T-helper 1 cell treated with Interleukin-12 subunit alpha and Interleukin-12 subunit beta and Interleukin-4 antibody, amounts not matched to agents 30 μg/mL and 1 μg/mL, for 36 hours (primary cell): Measurements from ENCODE around the gene GPR171.

ENCODE experiments used
- H3K27ac Mint-ChIP-seq: one replicate; pipeline ENCODE4 v1.8.0; 2021; ENCODE audit warnings: mild to moderate bottlenecking, mixed read lengths
- H3K27me3 Mint-ChIP-seq: one replicate; pipeline ENCODE4 v1.8.0; 2021; ENCODE audit warnings: low read depth, mixed read lengths
- H3K36me3 Mint-ChIP-seq: one replicate; pipeline ENCODE4 v1.8.0; 2021; ENCODE audit warnings: low read depth, mixed read lengths
- H3K4me1 Mint-ChIP-seq: one replicate; pipeline ENCODE4 v1.8.0; 2021; ENCODE audit warnings: low read depth, mixed read lengths
- H3K4me3 Mint-ChIP-seq: one replicate; pipeline ENCODE4 v1.8.0; 2021; ENCODE audit warnings: mild to moderate bottlenecking, moderate library complexity, mixed read lengths
- H3K9me3 Mint-ChIP-seq: one replicate; pipeline ENCODE4 v1.8.0; 2021; ENCODE audit warnings: mixed read lengths

GPR171 gene

GRCh38 chr3:151201051-151201730, 1.8 kb downstream of the GPR171 start:
- Mint-ChIP-seq H3K4me3 (peak overlapping the region; percentile 89), H3K27me3 (no peaks in the 10 kb centered on the region), H3K27ac (peak overlapping the region; percentile 97), H3K36me3 (peaks cover 48% of the 10 kb centered on the region), H3K4me1 (peaks cover 44% of the 10 kb centered on the region), H3K9me3 (no peaks in the 10 kb centered on the region)

- Mint-ChIP-seq H3K9me3 (no peaks in the 10 kb centered on the region), H3K4me3 (peak overlapping the region; percentile 89), H3K27me3 (no peaks in the 10 kb centered on the region), H3K4me1 (peaks cover 46% of the 10 kb centered on the region), H3K27ac (peak overlapping the region; percentile 97), H3K36me3 (peaks cover 53% of the 10 kb centered on the region)
Measured at GRCh38 chr3:151200586-151200985, 2.4 kb downstream of the GPR171 start.

GRCh38 chr3:151199554-151200438, 3.2 kb downstream of the GPR171 start:
- no peaks in the 10 kb centered on the region for H3K9me3 Mint-ChIP-seq
- peaks cover 56% of the 10 kb centered on the region for H3K36me3 Mint-ChIP-seq
- H3K4me1 Mint-ChIP-seq, result peaks cover 42% of the 10 kb centered on the region
- H3K27me3 Mint-ChIP-seq, result no peaks in the 10 kb centered on the region
- H3K27ac Mint-ChIP-seq, result peak overlapping the region; percentile 97
- H3K4me3 Mint-ChIP-seq, result peak overlapping the region; percentile 89

GRCh38 chr3:151198849-151199248, 4.2 kb downstream of the GPR171 start:
- Mint-ChIP-seq H3K36me3 (peaks cover 62% of the 10 kb centered on the region), H3K4me3 (peak overlapping the region; percentile 89), H3K4me1 (peaks cover 37% of the 10 kb centered on the region), H3K27ac (peak overlapping the region; percentile 97), H3K9me3 (no peaks in the 10 kb centered on the region), H3K27me3 (no peaks in the 10 kb centered on the region)

GRCh38 chr3:151197981-151198767, 4.8 kb downstream of the GPR171 start:
- peaks cover 36% of the 10 kb centered on the region for H3K4me1 Mint-ChIP-seq
- H3K9me3 Mint-ChIP-seq, result peaks cover 3% of the 10 kb centered on the region
- peak overlapping the region; percentile 97 for H3K27ac Mint-ChIP-seq
- H3K36me3 Mint-ChIP-seq, result peaks cover 66% of the 10 kb centered on the region
- no peaks in the 10 kb centered on the region for H3K27me3 Mint-ChIP-seq
- H3K4me3 Mint-ChIP-seq, result peak overlapping the region; percentile 89

GRCh38 chr3:151197228-151197627, 5.8 kb downstream of the GPR171 start:
- Mint-ChIP-seq H3K4me3 (no peak overlapping the region), H3K4me1 (peaks cover 41% of the 10 kb centered on the region), H3K27ac (no peak overlapping the region), H3K36me3 (peaks cover 69% of the 10 kb centered on the region), H3K9me3 (peaks cover 5% of the 10 kb centered on the region), H3K27me3 (no peaks in the 10 kb centered on the region)

- peaks cover 5% of the 10 kb centered on the region for H3K9me3 Mint-ChIP-seq
- peak overlapping the region; percentile 53 for H3K27ac Mint-ChIP-seq
- peaks cover 43% of the 10 kb centered on the region for H3K4me1 Mint-ChIP-seq
- H3K4me3 Mint-ChIP-seq, result peak overlapping the region; percentile 5
- H3K36me3 Mint-ChIP-seq, result peaks cover 66% of the 10 kb centered on the region
- H3K27me3 Mint-ChIP-seq, result no peaks in the 10 kb centered on the region
Measured at GRCh38 chr3:151196434-151196833, 6.6 kb downstream of the GPR171 start.

- Mint-ChIP-seq H3K4me1 (peaks cover 45% of the 10 kb centered on the region), H3K36me3 (peaks cover 68% of the 10 kb centered on the region), H3K27ac (peak overlapping the region; percentile 53), H3K9me3 (peaks cover 10% of the 10 kb centered on the region), H3K27me3 (no peaks in the 10 kb centered on the region), H3K4me3 (no peak overlapping the region)
Measured at GRCh38 chr3:151195826-151196225, 7.2 kb downstream of the GPR171 start.

GRCh38 chr3:151192545-151192944, 10.5 kb downstream of the GPR171 start:
- no peak overlapping the region for H3K4me3 Mint-ChIP-seq
- H3K27ac Mint-ChIP-seq, result no peak overlapping the region
- peaks cover 51% of the 10 kb centered on the region for H3K36me3 Mint-ChIP-seq
- H3K27me3 Mint-ChIP-seq, result no peaks in the 10 kb centered on the region
- peaks cover 42% of the 10 kb centered on the region for H3K4me1 Mint-ChIP-seq
- peaks cover 10% of the 10 kb centered on the region for H3K9me3 Mint-ChIP-seq

GRCh38 chr3:151191095-151191494, 11.9 kb downstream of the GPR171 start:
- Mint-ChIP-seq H3K36me3 (peaks cover 46% of the 10 kb centered on the region), H3K9me3 (peaks cover 10% of the 10 kb centered on the region), H3K4me1 (peaks cover 47% of the 10 kb centered on the region), H3K27me3 (no peaks in the 10 kb centered on the region), H3K4me3 (no peak overlapping the region), H3K27ac (peak overlapping the region; percentile 43)

GRCh38 chr3:151183265-151183671, 19.7 kb downstream of the GPR171 start:
- peak overlapping the region; percentile 81 for H3K4me3 Mint-ChIP-seq
- H3K27ac Mint-ChIP-seq, result peak overlapping the region; percentile 93
- peaks cover 3% of the 10 kb centered on the region for H3K36me3 Mint-ChIP-seq
- H3K9me3 Mint-ChIP-seq, result no peaks in the 10 kb centered on the region
- no peaks in the 10 kb centered on the region for H3K27me3 Mint-ChIP-seq
- peaks cover 50% of the 10 kb centered on the region for H3K4me1 Mint-ChIP-seq

- Mint-ChIP-seq H3K27me3 (no peaks in the 10 kb centered on the region), H3K27ac (peak overlapping the region; percentile 93), H3K4me3 (peak overlapping the region; percentile 81), H3K4me1 (peaks cover 50% of the 10 kb centered on the region), H3K36me3 (peaks cover 3% of the 10 kb centered on the region), H3K9me3 (no peaks in the 10 kb centered on the region)
Measured at GRCh38 chr3:151182349-151183079, 20.5 kb downstream of the GPR171 start.

- H3K36me3 Mint-ChIP-seq, result peaks cover 4% of the 10 kb centered on the region
- H3K4me3 Mint-ChIP-seq, result no peak overlapping the region
- H3K27ac Mint-ChIP-seq, result no peak overlapping the region
- no peaks in the 10 kb centered on the region for H3K9me3 Mint-ChIP-seq
- peaks cover 29% of the 10 kb centered on the region for H3K4me1 Mint-ChIP-seq
- no peaks in the 10 kb centered on the region for H3K27me3 Mint-ChIP-seq
Measured at GRCh38 chr3:151178208-151178845, 24.7 kb downstream of the GPR171 start.
